KMS-11 (cell line): Measurements from ENCODE around the gene ZMAT5.

Source experiments
- H2AFZ ChIP-seq: fragments of 200-600 bp; sonication (generic); 2 replicates; pipeline ENCODE4 v1.6.1; 2016; ENCODE audit warnings: antibody characterized with exemption, mixed run types, low read depth
- H3K27ac ChIP-seq: fragments of 200-600 bp; sonication (generic); 2 replicates; pipeline ENCODE4 v1.6.1; 2016; ENCODE audit warnings: mild to moderate bottlenecking, mixed run types
- H3K27me3 ChIP-seq: fragments of 200-600 bp; sonication (generic); 2 replicates; pipeline ENCODE4 v1.6.1; 2017; ENCODE audit warnings: mild to moderate bottlenecking, low read depth, mixed run types, moderate library complexity; ENCODE audit not compliant: insufficient read depth
- H3K36me3 ChIP-seq: fragments of 200-600 bp; sonication (generic); 2 replicates; pipeline ENCODE4 v1.6.1; 2017; ENCODE audit warnings: mild to moderate bottlenecking, mixed run types; ENCODE audit not compliant: insufficient read depth
- H3K4me1 ChIP-seq: fragments of 200-600 bp; sonication (generic); 2 replicates; pipeline ENCODE4 v1.6.1; 2016; ENCODE audit warnings: mild to moderate bottlenecking, low read depth, mixed run types; ENCODE audit not compliant: poor library complexity, severe bottlenecking
- H3K4me2 ChIP-seq: fragments of 200-600 bp; sonication (generic); 2 replicates; pipeline ENCODE4 v1.7.0; 2016; ENCODE audit warnings: mild to moderate bottlenecking, mixed run types
- H3K4me3 ChIP-seq: fragments of 200-600 bp; sonication (generic); IDR thresholded peaks from 2 replicates; pipeline ENCODE4 v1.6.1; 2017; ENCODE audit warnings: low read depth, low read length, mixed read lengths; ENCODE audit not compliant: insufficient read depth
- H3K79me2 ChIP-seq: fragments of 200-600 bp; sonication (generic); 2 replicates; pipeline ENCODE4 v1.6.1; 2016; ENCODE audit warnings: low read depth, mixed run types; ENCODE audit not compliant: insufficient read depth
- H3K9ac ChIP-seq: fragments of 200-600 bp; sonication (generic); 2 replicates; pipeline ENCODE4 v1.6.1; 2016; ENCODE audit warnings: mild to moderate bottlenecking, mixed run types
- H4K20me1 ChIP-seq: fragments of 200-600 bp; sonication (generic); 2 replicates; pipeline ENCODE4 v1.6.1; 2016; ENCODE audit warnings: mild to moderate bottlenecking, mixed run types; ENCODE audit not compliant: insufficient read depth
- TF ChIP-seq, protein P1 (sequence below): fragments of 200-600 bp; sonication (generic); conservative IDR thresholded peaks from 2 replicates; pipeline ENCODE4 v1.6.1; 2017; ENCODE audit warnings: low read depth, mild to moderate bottlenecking, antibody characterized with exemption, low read length, moderate library complexity, mixed read lengths

ZMAT5 gene

GRCh38 chr22:29720811-29721323 lies 45.9 kb downstream of the ZMAT5 start:
- Histone ChIP-seq H3K9ac (no peak overlapping the region), H2AFZ (no peak overlapping the region), H4K20me1 (no peaks in the 10 kb centered on the region), H3K4me1 (no peaks in the 10 kb centered on the region), H3K79me2 (no peaks in the 10 kb centered on the region), H3K36me3 (no peaks in the 10 kb centered on the region), H3K4me2 (no peak overlapping the region), H3K27me3 (peaks cover 18% of the 10 kb centered on the region; the same call in 1 of the 2 replicates), H3K4me3 (no peak overlapping the region), H3K27ac (no peak overlapping the region)
- TF ChIP-seq, protein P1, sequence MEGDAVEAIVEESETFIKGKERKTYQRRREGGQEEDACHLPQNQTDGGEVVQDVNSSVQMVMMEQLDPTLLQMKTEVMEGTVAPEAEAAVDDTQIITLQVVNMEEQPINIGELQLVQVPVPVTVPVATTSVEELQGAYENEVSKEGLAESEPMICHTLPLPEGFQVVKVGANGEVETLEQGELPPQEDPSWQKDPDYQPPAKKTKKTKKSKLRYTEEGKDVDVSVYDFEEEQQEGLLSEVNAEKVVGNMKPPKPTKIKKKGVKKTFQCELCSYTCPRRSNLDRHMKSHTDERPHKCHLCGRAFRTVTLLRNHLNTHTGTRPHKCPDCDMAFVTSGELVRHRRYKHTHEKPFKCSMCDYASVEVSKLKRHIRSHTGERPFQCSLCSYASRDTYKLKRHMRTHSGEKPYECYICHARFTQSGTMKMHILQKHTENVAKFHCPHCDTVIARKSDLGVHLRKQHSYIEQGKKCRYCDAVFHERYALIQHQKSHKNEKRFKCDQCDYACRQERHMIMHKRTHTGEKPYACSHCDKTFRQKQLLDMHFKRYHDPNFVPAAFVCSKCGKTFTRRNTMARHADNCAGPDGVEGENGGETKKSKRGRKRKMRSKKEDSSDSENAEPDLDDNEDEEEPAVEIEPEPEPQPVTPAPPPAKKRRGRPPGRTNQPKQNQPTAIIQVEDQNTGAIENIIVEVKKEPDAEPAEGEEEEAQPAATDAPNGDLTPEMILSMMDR = no peak

DNA sequence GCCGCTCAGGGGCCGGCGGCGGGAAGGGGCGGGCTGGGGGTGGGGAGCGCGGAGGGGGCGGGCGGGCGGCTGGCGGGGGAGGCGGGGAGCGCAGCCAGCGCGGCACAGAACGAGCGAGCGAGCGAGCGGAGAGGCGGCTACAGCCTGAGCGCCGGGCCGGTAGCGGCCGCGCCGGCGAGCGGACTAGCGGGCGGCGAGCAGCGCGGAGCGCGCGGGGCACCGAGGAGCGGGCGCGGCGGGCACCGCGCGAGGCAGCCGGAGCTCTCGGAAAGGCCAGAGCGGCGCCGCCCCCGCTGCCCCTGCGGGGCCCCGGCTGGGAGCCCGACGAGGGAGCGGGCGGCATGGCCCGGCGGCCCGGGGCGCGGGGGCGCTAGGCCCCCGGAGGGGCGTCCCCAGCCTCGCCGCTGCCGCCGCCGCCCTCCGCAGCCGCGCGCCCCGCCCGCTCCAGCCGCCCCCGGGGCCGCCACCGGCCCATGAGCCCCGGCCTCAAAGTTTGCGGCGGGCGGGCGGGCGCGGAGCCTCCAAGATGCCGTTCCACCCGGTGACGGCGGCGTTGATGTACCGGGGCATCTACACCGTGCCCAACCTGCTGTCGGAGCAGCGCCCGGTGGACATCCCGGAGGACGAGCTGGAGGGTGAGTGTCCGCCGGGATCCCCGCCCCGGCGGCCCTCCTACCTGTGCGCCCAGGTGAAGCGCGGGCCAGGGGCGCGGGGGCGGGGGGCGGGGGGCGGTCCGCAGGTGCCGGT lies 46.7 kb downstream of the ZMAT5 start, which contains the start of gene CABP7:
CABP7 (plus strand) TSS at position 105 of the 747 bp plus-strand sequence; CDS start at position 527, 422 bp downstream.
- Histone ChIP-seq H3K27ac (no peak within 1 kb of the TSS), H3K4me1 (no peaks in the 10 kb centered on the region), H3K9ac (no peak within 1 kb of the TSS), H3K4me3 (no peak within 1 kb of the TSS), H2AFZ (no peak within 1 kb of the TSS), H3K79me2 (no peaks in the 10 kb centered on the region), H4K20me1 (no peaks in the 10 kb centered on the region), H3K36me3 (no peaks in the 10 kb centered on the region), H3K4me2 (no peak within 1 kb of the TSS), H3K27me3 (peaks cover 19% of the 10 kb centered on the region; the same call in 1 of the 2 replicates)
- TF ChIP-seq, protein P1 = no peak

DNA sequence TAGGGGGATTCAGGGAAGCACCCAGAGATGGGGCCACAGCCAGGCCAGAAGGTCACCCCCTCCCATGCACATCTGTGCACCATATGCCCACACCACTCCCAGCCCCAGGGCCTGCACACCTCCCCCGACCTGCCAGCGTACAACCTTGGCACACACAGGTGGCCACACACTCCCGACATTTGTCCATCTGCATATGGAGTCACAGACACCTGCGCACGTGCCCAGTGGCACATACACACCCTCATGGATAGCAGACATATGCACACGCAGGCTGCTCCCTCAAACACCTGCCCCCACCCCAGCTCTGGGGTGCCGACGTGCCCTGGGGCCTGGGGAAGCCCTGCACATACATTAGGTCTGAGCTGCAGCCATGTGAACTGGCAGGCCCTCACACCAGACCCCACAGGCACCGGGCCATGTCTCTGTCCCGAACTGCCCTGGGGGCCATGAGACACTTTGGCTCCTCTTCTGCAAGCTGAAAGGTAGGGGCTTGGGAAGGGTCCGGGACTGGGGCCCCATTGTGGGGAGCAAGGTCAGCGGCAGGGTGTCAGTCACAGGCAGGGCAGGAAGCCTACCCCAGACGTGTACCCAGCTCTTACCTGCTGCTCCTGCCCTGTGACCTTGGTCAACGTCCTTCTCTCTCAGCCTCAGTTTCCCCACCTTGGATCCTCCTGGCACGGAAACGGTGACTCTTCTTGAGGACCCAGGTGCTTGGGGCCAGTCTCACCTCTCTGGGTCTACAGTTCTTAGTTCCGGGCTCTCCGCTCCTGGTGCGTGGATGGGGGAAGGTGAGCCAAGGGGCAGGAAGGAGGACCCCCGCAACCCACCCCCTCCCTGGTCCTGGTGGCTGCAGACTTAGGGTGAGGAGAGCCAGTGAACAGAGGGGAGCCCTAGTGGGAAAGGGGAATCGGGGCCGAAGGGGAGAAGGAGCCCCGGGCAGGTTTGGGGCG lies 47.6 kb downstream of the ZMAT5 start:
- no peak overlapping the region for H2AFZ ChIP-seq
- H3K27me3 ChIP-seq = peaks cover 26% of the 10 kb centered on the region; the same call in 1 of the 2 replicates
- no peaks in the 10 kb centered on the region for H3K79me2 ChIP-seq
- no peaks in the 10 kb centered on the region for H3K36me3 ChIP-seq
- TF ChIP-seq, protein P1 = no peak
- H3K4me2 ChIP-seq = no peak overlapping the region
- H3K27ac ChIP-seq = no peak overlapping the region
- no peak overlapping the region for H3K4me3 ChIP-seq
- H3K4me1 ChIP-seq = no peaks in the 10 kb centered on the region
- no peak overlapping the region for H3K9ac ChIP-seq
- H4K20me1 ChIP-seq = no peaks in the 10 kb centered on the region

DNA sequence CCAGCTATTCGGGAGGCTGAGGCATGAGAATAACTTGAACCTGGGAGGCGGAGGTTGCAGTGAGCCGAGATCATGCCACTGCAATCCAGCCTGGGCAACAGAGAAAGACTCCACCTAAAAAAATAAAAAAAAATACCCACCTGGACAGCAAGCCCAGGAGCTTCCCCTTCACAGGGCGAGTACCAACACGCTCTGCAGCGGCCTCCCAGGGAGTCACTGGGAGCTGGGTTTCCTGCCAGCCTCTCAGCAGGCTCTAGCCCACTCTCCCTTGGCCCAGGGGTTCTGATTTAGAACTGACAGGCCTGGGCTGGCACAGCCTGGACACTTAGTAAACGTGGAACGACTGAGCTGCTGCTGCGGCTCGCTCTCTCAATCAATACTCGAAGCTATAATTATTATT lies 49.0 kb downstream of the ZMAT5 start:
- H3K36me3 ChIP-seq = no peaks in the 10 kb centered on the region
- no peaks in the 10 kb centered on the region for H4K20me1 ChIP-seq
- H3K27me3 ChIP-seq = peaks cover 38% of the 10 kb centered on the region; the same call in 1 of the 2 replicates
- H3K27ac ChIP-seq = no peak overlapping the region
- H3K9ac ChIP-seq = no peak overlapping the region
- no peak overlapping the region for H2AFZ ChIP-seq
- no peaks in the 10 kb centered on the region for H3K79me2 ChIP-seq
- no peaks in the 10 kb centered on the region for H3K4me1 ChIP-seq
- TF ChIP-seq, protein P1 = no peak
- H3K4me2 ChIP-seq = no peak overlapping the region
- H3K4me3 ChIP-seq = no peak overlapping the region
